ENCODE measurements around the gene SH3BGRL. TPM values are rescaled to one million over a fixed set of nuclear protein-coding genes. Genes with fewer than 3 reads are reported as not detected.
"Not testable (repeated sequence)": the region's sequence is repeated elsewhere in the genome, so short reads cannot be mapped to it uniquely, and the experiment has no call there.

SH3BGRL gene
- polyA plus RNA-seq, 1 of the 3 experiments (the other 2 are of a cell fraction): 43.6 TPM

- H3K27ac ChIP-seq (ENCODE audit: low read depth in 2 of 2, low read length in 1 of 2); H3F3A ChIP-seq (replicated peaks; ENCODE audit: insufficient read depth); H4K20me1 ChIP-seq (ENCODE audit: insufficient read depth); H3K4me3 ChIP-seq (ENCODE audit: low read depth in 2 of 2, low read length in 1 of 2); H3K9me3 ChIP-seq; H2AFZ ChIP-seq (ENCODE audit: low read depth); H3K79me2 ChIP-seq (ENCODE audit: insufficient read depth); H3K9ac ChIP-seq; H3K9me2 ChIP-seq; H3K36me3 ChIP-seq (replicated peaks in 1 of 2; ENCODE audit: control insufficient read depth in 1 of 2, insufficient read depth in 2 of 2, low read length in 1 of 2); H3K4me2 ChIP-seq; H3K27me3 ChIP-seq (ENCODE audit: insufficient read depth); H3K4me1 ChIP-seq (ENCODE audit: control insufficient read depth in 1 of 2, insufficient read depth in 2 of 2, low read depth in 1 of 2, low read length in 1 of 2); DNase-seq; POLR2A ChIA-PET; CTCF ChIA-PET: not testable (repeated sequence)
- 28% methylated on average over 6 of the region's 14 CpGs for WGBS (ENCODE audit: low lambda C conversion rate)
Measured at GRCh38 chrX:81345296-81345695, 143.4 kb downstream of the SH3BGRL start.

Other genes with a start within 250 kb of the SH3BGRL start
- 1.5 and 1.9 TPM in 2 replicates for gene HMGN5, start 189 bp upstream of the SH3BGRL start, polyA plus RNA-seq (2012; rRNA removed)

Data from SK-N-SH (cell line).